Transverse colon (tissue), 4 donors: ENCODE measurements around the gene PCIF1. TPM values are rescaled to one million over a fixed set of nuclear protein-coding genes. Genes with fewer than 3 reads are reported as not detected.
A peak's percentile ranks its signal among the peaks of the same experiment; 100 is the strongest.

Experiments used
- DNase-seq: peaks from one replicate; pipeline ENCODE4 v3.0.0-alpha.2; 2019
- H3K27ac ChIP-seq, 4 donors: fragments of 200-600 bp; sonication (generic); 2 replicates each; pipeline ENCODE4 v1.5.1; 2016 to 2018; ENCODE audit warnings: inconsistent platforms in 4 of 4
- H3K27me3 ChIP-seq: fragments of 200-600 bp; sonication (generic); 2 replicates; pipeline ENCODE4 v1.5.1; 2017; ENCODE audit warnings: inconsistent platforms
- H3K36me3 ChIP-seq, 4 donors: fragments of 200-600 bp; sonication (generic); 2 replicates each; pipeline ENCODE4 v1.5.1; 2017 to 2019; ENCODE audit warnings: inconsistent platforms in 4 of 4
- H3K4me1 ChIP-seq, 4 donors: fragments of 200-600 bp; sonication (generic); 2 replicates each; pipeline ENCODE4 v1.5.1; 2017 to 2020; ENCODE audit warnings: inconsistent platforms in 4 of 4
- H3K4me3 ChIP-seq, 4 donors: fragments of 200-600 bp; sonication (generic); 1 replicate in 1 of 4; 2 replicates in 3 of 4; pipeline versions ENCODE4 v1.5.1 to v1.6.1; 2017 to 2019; ENCODE audit warnings: inconsistent platforms in 4 of 4
- H3K9me3 ChIP-seq, 2 donors: fragments of 200-600 bp; sonication (generic); 2 replicates each; pipeline ENCODE4 v1.5.1; 2017 to 2019; ENCODE audit warnings: inconsistent platforms in 2 of 2
- EP300 ChIP-seq: sonication (generic); formaldehyde crosslinking; IDR thresholded peaks from one replicate; pipeline ENCODE4 v1.6.1; 2017; ENCODE audit warnings: antibody characterized with exemption, low read depth
- POLR2A ChIP-seq: fragments of 450-650 bp; IDR thresholded peaks from one replicate; pipeline ENCODE4 v1.6.1; 2016; ENCODE audit warnings: antibody characterized with exemption, mild to moderate bottlenecking, moderate library complexity
- POLR2AphosphoS5 ChIP-seq, 3 donors: sonication (generic); formaldehyde crosslinking; IDR thresholded peaks; one replicate each; pipeline ENCODE4 v1.6.1; 2016; ENCODE audit warnings: antibody characterized with exemption in 3 of 3
- WGBS, 2 donors: methylation state at CpG; one replicate each; pipeline ENCODE4 v1.1.5; 2018; ENCODE audit warnings: low coverage in 1 of 2; 5-methylcytosine and 5-hydroxymethylcytosine counted together
- in situ Hi-C, 4 donors: fragments of 200-750 bp; cut with MboI; loops; one replicate each; pipeline versions ENCODE4 v1.15.0 to v1.15.1; 2017; ENCODE audit warnings: low sequenced_read_pairs in 3 of 4, low pct_ligation_motif_present in 1 of 4, low pct_unique_long_range_greater_than_20kb in 1 of 4
- intact Hi-C: fragments of 100-400 bp; cut with DNase I; formaldehyde crosslinking; loops from one replicate; pipeline ENCODE4 v1.15.1; 2023; ENCODE audit warnings: low total_unique reads
- total RNA-seq, 4 donors: library from RNA; depleted of rRNA; stranded (reverse); fragments of >200 nt; gene quantifications; one replicate each; pipeline ENCODE4 v1.1.0, GENCODE V29; 2016
- TF ChIP-seq, protein P1 (sequence below), 5 experiments: fragments of 200-600 bp in 3 of 5; fragments of 450-650 bp in 2 of 5; sonication (generic) in 3 of 5; IDR thresholded peaks; 1 replicate in 2 of 5; 2 replicates in 3 of 5; pipeline ENCODE4 v1.5.1; 2016 to 2017; ENCODE audit warnings: antibody characterized with exemption in 5 of 5, inconsistent platforms in 3 of 5, mild to moderate bottlenecking in 2 of 5, moderate library complexity in 1 of 5

Gene PCIF1
- total RNA-seq, 4 donors from 2014 or later: 23.5 to 52.0 (median 32.0) TPM

DNA sequence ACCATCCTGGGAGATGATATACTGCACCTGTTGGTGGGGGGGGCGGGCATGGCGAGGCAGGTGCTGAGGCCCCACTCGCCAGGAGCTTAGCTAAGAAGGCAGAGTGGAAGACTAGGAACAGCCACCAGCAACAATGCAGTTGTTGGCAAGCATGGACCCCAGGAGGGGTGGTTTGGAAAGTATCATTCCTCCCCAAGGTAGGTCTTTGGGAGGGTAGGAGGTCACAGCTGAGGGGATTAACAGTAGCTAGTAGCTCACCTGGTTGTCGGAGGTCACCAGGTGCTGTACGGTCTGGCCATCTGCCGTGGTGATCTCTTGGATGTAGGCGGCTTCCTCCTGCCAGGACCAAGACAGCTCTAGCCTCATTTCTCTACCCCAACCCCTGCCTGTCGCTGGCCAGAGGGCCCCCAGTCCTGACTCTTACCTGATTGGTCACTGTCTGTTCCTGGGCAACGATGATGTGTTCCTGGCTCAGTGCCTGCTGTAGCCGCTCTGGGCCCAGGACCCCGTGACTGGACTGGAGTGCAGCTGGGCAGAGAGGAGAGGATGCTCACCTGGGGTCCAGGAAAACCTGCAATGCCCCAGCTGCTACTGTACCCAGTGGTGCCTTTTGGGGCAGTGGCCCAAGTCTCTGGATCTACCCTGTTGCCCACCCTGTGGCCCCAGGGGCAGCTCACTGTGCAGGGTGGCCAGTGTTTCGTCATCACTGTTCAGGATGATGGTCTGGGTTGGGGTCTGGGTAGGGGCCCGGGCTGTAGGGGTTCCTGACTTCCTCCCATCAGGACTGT, 15.3 kb downstream of the PCIF1 start:
- H3K27me3 ChIP-seq: no peaks in the 10 kb centered on the region
- TF ChIP-seq EP300: no peak
- peak in 1 of 3 donors; percentile 3 for TF ChIP-seq POLR2AphosphoS5 (IDR thresholded peaks at IDR 0.05)
- H3K4me1 ChIP-seq: peaks cover 0 to 14% (median 0%) of the 10 kb centered on the region in 4 donors
- 90% methylated on average over 10 of the region's 13 CpGs; no CpG with 5 or more reads in 1 of the 2 donors for WGBS, 2 donors
- DNase-seq: no peak
- no peaks in the 10 kb centered on the region for H3K9me3 ChIP-seq
- H3K4me3 ChIP-seq: no peak overlapping the region
- in situ Hi-C loops: loop anchor here in 2 of 4 donors (10.0 to 25.0 kb wide), 2 partner anchors 125 to 137 kb away; partner anchors contain the start of genes TNNC2 (in 1 of the 2) and UBE2C (in 1 of the 2)
- peaks cover 0 to 46% (median 15%) of the 10 kb centered on the region in 4 donors for H3K36me3 ChIP-seq
- no peak overlapping the region for H3K27ac ChIP-seq
- intact Hi-C loops: loop anchor here (10.0 kb wide), 1 partner anchor 145 kb away; no protein-coding TSS in a partner anchor

DNA sequence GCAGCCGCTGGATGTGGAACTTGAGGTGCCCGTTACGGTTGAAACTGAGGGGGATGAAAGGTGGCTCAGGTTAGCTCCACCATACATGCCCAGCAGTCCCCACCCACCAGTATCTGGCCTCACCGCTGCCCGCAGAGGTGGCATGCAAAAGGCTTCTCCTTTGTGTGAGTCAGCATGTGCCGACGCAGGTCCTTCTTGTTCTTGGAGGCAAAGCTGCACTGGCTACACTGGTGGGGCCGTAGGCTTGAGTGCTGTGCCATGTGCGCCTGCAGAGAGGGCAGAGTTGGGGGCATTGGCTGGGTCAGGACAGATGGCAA, 15.8 kb downstream of the PCIF1 start:
- peaks cover 0 to 41% (median 12%) of the 10 kb centered on the region in 4 donors for H3K36me3 ChIP-seq
- WGBS, 2 donors: 90% methylated on average over 9 of the region's 9 CpGs; no CpG with 5 or more reads in 1 of the 2 donors

DNA sequence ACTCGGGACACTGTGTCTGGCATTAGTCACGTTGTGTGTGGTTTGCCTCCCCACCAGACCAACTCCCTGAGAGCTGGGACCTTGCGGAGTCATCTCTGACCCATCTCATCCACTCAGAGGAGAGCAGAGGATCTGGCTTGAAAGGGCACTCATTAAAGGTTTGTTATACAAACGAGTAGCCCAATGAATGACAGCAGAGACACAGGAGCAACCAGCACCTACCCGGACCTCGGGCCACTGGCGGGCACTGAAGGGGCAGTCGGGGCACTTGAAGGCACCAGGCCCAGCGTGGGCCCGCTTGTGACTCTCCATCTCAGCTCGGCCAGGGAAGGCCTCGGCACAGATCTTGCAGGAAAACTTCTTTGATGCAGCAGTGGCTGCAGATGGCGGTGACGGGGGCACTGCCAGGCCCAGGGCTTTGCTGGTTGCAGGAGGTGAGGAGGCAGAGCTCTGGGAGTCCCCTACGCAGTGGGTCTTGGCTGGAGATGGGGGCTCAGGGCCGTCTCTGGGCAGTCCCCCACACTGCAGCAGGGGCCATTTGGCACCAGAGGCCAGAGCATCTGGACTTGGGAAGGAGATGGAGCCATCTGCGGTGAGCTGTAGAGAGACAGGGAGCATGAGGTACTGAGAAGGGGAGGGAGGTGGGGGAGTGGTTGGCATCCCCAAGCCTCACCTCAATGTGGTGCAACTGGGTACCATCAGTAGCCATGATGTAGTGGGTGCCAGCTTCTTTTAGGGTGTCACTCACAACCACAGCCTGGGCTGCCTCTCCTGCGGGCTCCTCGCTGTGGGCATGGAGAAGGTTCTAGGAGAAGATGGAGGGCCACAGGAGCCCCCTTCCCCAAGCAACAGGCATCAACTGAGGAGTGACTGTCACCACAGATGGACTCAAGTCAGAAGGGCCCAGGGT, 17.7 kb downstream of the PCIF1 start:
- H3K36me3 ChIP-seq: peaks cover 0 to 28% (median 8%) of the 10 kb centered on the region in 4 donors

More for the DNA sequence above, 15.8 kb downstream of the PCIF1 start:
- TF ChIP-seq EP300 (no peak), POLR2AphosphoS5 (IDR thresholded peaks at IDR 0.05) (no peak), POLR2A (no peak)
- TF ChIP-seq, protein P1, sequence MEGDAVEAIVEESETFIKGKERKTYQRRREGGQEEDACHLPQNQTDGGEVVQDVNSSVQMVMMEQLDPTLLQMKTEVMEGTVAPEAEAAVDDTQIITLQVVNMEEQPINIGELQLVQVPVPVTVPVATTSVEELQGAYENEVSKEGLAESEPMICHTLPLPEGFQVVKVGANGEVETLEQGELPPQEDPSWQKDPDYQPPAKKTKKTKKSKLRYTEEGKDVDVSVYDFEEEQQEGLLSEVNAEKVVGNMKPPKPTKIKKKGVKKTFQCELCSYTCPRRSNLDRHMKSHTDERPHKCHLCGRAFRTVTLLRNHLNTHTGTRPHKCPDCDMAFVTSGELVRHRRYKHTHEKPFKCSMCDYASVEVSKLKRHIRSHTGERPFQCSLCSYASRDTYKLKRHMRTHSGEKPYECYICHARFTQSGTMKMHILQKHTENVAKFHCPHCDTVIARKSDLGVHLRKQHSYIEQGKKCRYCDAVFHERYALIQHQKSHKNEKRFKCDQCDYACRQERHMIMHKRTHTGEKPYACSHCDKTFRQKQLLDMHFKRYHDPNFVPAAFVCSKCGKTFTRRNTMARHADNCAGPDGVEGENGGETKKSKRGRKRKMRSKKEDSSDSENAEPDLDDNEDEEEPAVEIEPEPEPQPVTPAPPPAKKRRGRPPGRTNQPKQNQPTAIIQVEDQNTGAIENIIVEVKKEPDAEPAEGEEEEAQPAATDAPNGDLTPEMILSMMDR (IDR thresholded peaks at IDR 0.05): no peak
- no peaks in the 10 kb centered on the region for H3K27me3 ChIP-seq
- no peak overlapping the region for H3K27ac ChIP-seq
- H3K4me1 ChIP-seq: peaks cover 0 to 14% (median 0%) of the 10 kb centered on the region in 4 donors
- H3K4me3 ChIP-seq: no peak overlapping the region
- no peaks in the 10 kb centered on the region for H3K9me3 ChIP-seq
- intact Hi-C loops: loop anchor here (10.0 kb wide), 1 partner anchor 145 kb away; no protein-coding TSS in a partner anchor
- no peak for DNase-seq
- in situ Hi-C loops: loop anchor here in 1 of 4 donors (25.0 kb wide), 1 partner anchor 138 kb away; the partner anchor contains the start of gene UBE2C

DNA sequence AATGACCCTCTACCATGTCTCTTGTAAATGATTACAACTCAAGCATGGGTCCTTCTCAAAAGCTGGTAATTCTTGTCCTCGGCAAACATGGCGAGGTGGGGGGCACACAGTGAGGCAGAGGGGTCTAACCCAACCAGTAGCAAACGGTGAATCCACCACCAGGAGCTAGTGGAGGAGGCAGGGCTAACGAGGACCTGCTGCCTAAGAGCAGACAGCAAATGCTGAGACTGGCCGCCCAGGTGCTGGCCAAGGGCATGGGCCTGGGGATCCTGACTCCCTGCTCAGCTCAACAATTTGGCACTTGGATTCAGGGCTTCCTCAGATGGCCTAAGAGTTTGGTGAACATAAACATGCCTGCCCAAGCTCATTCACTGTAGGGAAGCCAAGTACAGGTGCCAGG, 18.4 kb downstream of the PCIF1 start:
- no peak for DNase-seq
- intact Hi-C loops (loop anchor here (10.0 kb wide), 1 partner anchor 148 kb away; no protein-coding TSS in a partner anchor), in situ Hi-C loops (loop anchor here in 1 of 4 donors (25.0 kb wide), 1 partner anchor 141 kb away; the partner anchor contains the start of gene UBE2C)
- no peak overlapping the region for H3K27ac ChIP-seq
- no peaks in the 10 kb centered on the region for H3K27me3 ChIP-seq
- no peaks in the 10 kb centered on the region for H3K9me3 ChIP-seq
- H3K4me1 ChIP-seq: no peaks in the 10 kb centered on the region
- H3K36me3 ChIP-seq: peaks cover 0 to 26% (median 8%) of the 10 kb centered on the region in 4 donors
- TF ChIP-seq EP300 (no peak), POLR2A (no peak), POLR2AphosphoS5 (IDR thresholded peaks at IDR 0.05) (no peak)
- TF ChIP-seq, protein P1 (IDR thresholded peaks at IDR 0.05): no peak
- 89% methylated on average over 5 of the region's 5 CpGs; no CpG with 5 or more reads in 1 of the 2 donors for WGBS, 2 donors
- no peak overlapping the region for H3K4me3 ChIP-seq

More for the DNA sequence above, 17.7 kb downstream of the PCIF1 start:
- DNase-seq: no peak
- Histone ChIP-seq H3K4me1 (peaks cover 0 to 2% (median 0%) of the 10 kb centered on the region in 4 donors), H3K9me3 (no peaks in the 10 kb centered on the region), H3K4me3 (no peak overlapping the region), H3K27ac (no peak overlapping the region), H3K27me3 (no peaks in the 10 kb centered on the region)
- TF ChIP-seq, protein P1 (IDR thresholded peaks at IDR 0.05): no peak
- TF ChIP-seq EP300 (no peak), POLR2AphosphoS5 (IDR thresholded peaks at IDR 0.05) (no peak), POLR2A (no peak)
- in situ Hi-C loops (loop anchor here in 1 of 4 donors (25.0 kb wide), 1 partner anchor 140 kb away; the partner anchor contains the start of gene UBE2C), intact Hi-C loops (loop anchor here (10.0 kb wide), 1 partner anchor 147 kb away; no protein-coding TSS in a partner anchor)
- WGBS, 2 donors: 91% methylated on average over 19 of the region's 19 CpGs; no CpG with 5 or more reads in 1 of the 2 donors
